ENCODE results near the gene PTPRR. TPM values are rescaled to one million over a fixed set of nuclear protein-coding genes. Genes with fewer than 3 reads are reported as not detected.

Gene PTPRR
- total RNA-seq, 4 donors from 2014 or later: 1.3 to 1.5 TPM; not detected in 2

- no peak for TF ChIP-seq CTCF (IDR thresholded peaks at IDR 0.05; ENCODE audit: low read depth)
These were observed 273.7 kb downstream of the PTPRR start for GRCh38 chr12:70646850-70647249.

GRCh38 chr12:70645494-70646317 is 274.8 kb downstream of the PTPRR start:
- no peak for TF ChIP-seq CTCF (IDR thresholded peaks at IDR 0.05; ENCODE audit: low read depth)

GRCh38 chr12:70644861-70645260 is 275.7 kb downstream of the PTPRR start:
- no peak for TF ChIP-seq CTCF (IDR thresholded peaks at IDR 0.05; ENCODE audit: low read depth)

- no peak for TF ChIP-seq CTCF (IDR thresholded peaks at IDR 0.05; ENCODE audit: low read depth)
These were observed 276.6 kb downstream of the PTPRR start for GRCh38 chr12:70643939-70644338.

- TF ChIP-seq CTCF (IDR thresholded peaks at IDR 0.05; ENCODE audit: low read depth): no peak
These were observed 278.8 kb downstream of the PTPRR start for GRCh38 chr12:70641691-70642090.

GRCh38 chr12:70640901-70641300 is 279.6 kb downstream of the PTPRR start:
- no peak for TF ChIP-seq CTCF (IDR thresholded peaks at IDR 0.05; ENCODE audit: low read depth)

- no peak for TF ChIP-seq CTCF (IDR thresholded peaks at IDR 0.05; ENCODE audit: low read depth)
These were observed 281.0 kb downstream of the PTPRR start for GRCh38 chr12:70639535-70639934.
